ENCODE results near the gene C11orf58.

Gene C11orf58

GRCh38 chr11:16800382-16800781, 61.9 kb downstream of the C11orf58 start:
- H3K27me3 ChIP-seq (ENCODE audit: control insufficient read depth, low read length): no peaks in the 10 kb centered on the region; the same call in 1 of the 2 replicates
- no peaks in the 10 kb centered on the region for H3K9me2 ChIP-seq (replicated peaks; ENCODE audit: control insufficient read depth, low read length)
- no peak for TF ChIP-seq CTCF (IDR thresholded peaks at IDR 0.05; ENCODE audit: low read depth, low read length, poor library complexity, severe bottlenecking)
- TF ChIP-seq EZH2phosphoT487 (IDR thresholded peaks at IDR 0.05; ENCODE audit: borderline replicate concordance, low read length): no peak
- H3F3A ChIP-seq (ENCODE audit: control insufficient read depth, insufficient read depth): no peaks in the 10 kb centered on the region
- H3K36me3 ChIP-seq (ENCODE audit: control insufficient read depth, low read length): no peaks in the 10 kb centered on the region
- no peak overlapping the region for H3K27ac ChIP-seq (ENCODE audit: low read depth, low read length)
- H3K4me2 ChIP-seq (ENCODE audit: low read length): no peak overlapping the region
- no peaks in the 10 kb centered on the region for H3K79me2 ChIP-seq (ENCODE audit: control insufficient read depth, low read length)
- no peak overlapping the region for H3K4me3 ChIP-seq (ENCODE audit: low read length)
- H3K4me1 ChIP-seq (ENCODE audit: control insufficient read depth, low read length): no peaks in the 10 kb centered on the region
- H4K20me1 ChIP-seq (ENCODE audit: control insufficient read depth, insufficient read depth, low read depth, low read length): no peaks in the 10 kb centered on the region
- H3K9me3 ChIP-seq (ENCODE audit: control insufficient read depth, insufficient read depth, low read length): no peaks in the 10 kb centered on the region

DNA sequence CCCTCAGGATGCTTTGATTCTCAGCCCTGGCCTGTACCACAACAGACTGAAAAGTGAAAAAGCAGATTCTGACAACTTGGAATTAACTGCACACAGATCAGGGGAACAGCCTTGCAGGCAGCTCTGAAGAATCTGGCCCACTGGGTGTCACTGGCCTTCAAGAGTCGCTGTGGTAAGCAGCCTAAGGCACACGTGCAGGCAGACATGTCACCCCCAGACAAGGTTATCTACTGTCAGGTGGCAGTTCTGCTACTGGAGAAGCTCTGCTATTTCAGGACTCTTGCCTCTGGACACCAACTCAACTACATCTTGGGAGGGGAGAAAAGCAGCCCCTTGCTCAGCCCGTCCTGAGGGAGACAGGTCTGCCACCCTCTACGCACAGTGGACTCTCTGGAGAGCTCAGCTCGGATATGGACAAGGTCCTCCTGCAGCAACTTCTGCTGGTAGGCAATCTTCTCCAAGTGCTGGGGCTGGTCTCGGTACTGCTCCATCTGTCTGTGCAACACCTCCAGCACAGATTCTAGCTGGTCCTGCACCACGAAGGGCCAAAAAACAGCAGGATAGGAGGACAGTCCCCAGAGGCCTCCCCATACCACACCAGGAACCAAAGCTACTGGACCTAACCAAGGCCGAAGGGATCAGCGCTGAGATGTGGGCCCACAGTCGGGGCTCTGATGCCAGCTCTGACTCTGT, 63.0 kb downstream of the C11orf58 start:
- H3K27me3 ChIP-seq (ENCODE audit: control insufficient read depth, low read length): no peaks in the 10 kb centered on the region; the same call in 1 of the 2 replicates
- H3K4me1 ChIP-seq (ENCODE audit: control insufficient read depth, low read length): no peaks in the 10 kb centered on the region
- H3K36me3 ChIP-seq (ENCODE audit: control insufficient read depth, low read length): no peaks in the 10 kb centered on the region
- H3K9me3 ChIP-seq (ENCODE audit: control insufficient read depth, insufficient read depth, low read length): no peaks in the 10 kb centered on the region
- H3K4me3 ChIP-seq (ENCODE audit: low read length): no peak overlapping the region
- no peaks in the 10 kb centered on the region for H3K9me2 ChIP-seq (replicated peaks; ENCODE audit: control insufficient read depth, low read length)
- no peaks in the 10 kb centered on the region for H4K20me1 ChIP-seq (ENCODE audit: control insufficient read depth, insufficient read depth, low read depth, low read length)
- no peaks in the 10 kb centered on the region for H3F3A ChIP-seq (ENCODE audit: control insufficient read depth, insufficient read depth)
- H3K27ac ChIP-seq (ENCODE audit: low read depth, low read length): no peak overlapping the region
- no peak overlapping the region for H3K4me2 ChIP-seq (ENCODE audit: low read length)
- TF ChIP-seq CTCF (IDR thresholded peaks at IDR 0.05; ENCODE audit: low read depth, low read length, poor library complexity, severe bottlenecking) (no peak), EZH2phosphoT487 (IDR thresholded peaks at IDR 0.05; ENCODE audit: borderline replicate concordance, low read length) (no peak)
- no peaks in the 10 kb centered on the region for H3K79me2 ChIP-seq (ENCODE audit: control insufficient read depth, low read length)

DNA sequence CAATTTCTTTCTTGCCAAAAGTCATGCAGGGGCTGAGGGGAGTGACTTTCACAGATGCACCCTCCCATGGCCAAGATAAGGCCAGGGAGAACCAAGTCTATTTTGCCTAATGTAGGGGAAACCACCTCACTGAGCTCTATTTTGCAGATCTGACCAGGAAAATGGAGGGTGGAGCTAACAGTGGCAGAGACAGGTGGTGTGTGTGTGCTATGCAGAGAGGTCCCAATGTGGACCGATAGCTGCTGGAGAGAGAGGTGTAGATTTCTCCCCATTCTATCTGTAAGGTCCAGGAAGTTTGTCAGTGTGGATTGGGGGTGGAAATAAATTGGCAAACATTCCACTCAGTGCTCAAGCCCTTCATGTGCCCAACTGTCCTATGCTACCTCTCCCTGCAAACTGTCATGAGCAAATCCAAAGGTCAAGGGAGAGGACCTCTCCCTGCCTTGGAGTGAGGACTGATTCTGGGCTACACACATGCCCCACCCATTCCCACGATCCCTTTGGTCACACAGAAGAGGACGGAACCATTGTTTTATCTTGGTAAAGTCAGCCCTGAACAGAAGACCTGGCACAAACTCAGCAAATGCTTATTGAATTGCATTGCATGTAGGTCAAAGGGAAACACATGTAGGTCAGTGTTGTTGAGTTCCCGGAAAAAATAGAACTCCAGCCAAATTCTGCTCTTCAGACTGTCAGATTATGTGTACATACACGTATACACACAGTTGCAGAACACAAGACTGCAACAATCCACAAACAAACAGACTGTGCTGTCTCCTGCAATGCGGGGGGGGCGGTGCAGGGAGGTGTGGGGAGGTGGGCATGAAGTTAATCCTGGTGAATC, 65.9 kb downstream of the C11orf58 start:
- TF ChIP-seq EZH2phosphoT487 (IDR thresholded peaks at IDR 0.05; ENCODE audit: borderline replicate concordance, low read length) (no peak), CTCF (IDR thresholded peaks at IDR 0.05; ENCODE audit: low read depth, low read length, poor library complexity, severe bottlenecking) (no peak)
- Histone ChIP-seq H3K4me2 (ENCODE audit: low read length) (no peak overlapping the region), H3K9me2 (replicated peaks; ENCODE audit: control insufficient read depth, low read length) (no peaks in the 10 kb centered on the region), H3K27me3 (ENCODE audit: control insufficient read depth, low read length) (no peaks in the 10 kb centered on the region; the same call in 1 of the 2 replicates), H3F3A (ENCODE audit: control insufficient read depth, insufficient read depth) (no peaks in the 10 kb centered on the region), H3K36me3 (ENCODE audit: control insufficient read depth, low read length) (no peaks in the 10 kb centered on the region), H3K4me3 (ENCODE audit: low read length) (no peak overlapping the region), H3K4me1 (ENCODE audit: control insufficient read depth, low read length) (no peaks in the 10 kb centered on the region), H3K27ac (ENCODE audit: low read depth, low read length) (no peak overlapping the region), H3K79me2 (ENCODE audit: control insufficient read depth, low read length) (no peaks in the 10 kb centered on the region), H4K20me1 (ENCODE audit: control insufficient read depth, insufficient read depth, low read depth, low read length) (no peaks in the 10 kb centered on the region), H3K9me3 (ENCODE audit: control insufficient read depth, insufficient read depth, low read length) (no peaks in the 10 kb centered on the region)

Measured in DOHH2 (cell line).